Measurements from ENCODE around the gene KRT81.
"Not testable (repeated sequence)": the region's sequence is repeated elsewhere in the genome, so short reads cannot be mapped to it uniquely, and the experiment has no call there.

The KRT81 gene

DNA sequence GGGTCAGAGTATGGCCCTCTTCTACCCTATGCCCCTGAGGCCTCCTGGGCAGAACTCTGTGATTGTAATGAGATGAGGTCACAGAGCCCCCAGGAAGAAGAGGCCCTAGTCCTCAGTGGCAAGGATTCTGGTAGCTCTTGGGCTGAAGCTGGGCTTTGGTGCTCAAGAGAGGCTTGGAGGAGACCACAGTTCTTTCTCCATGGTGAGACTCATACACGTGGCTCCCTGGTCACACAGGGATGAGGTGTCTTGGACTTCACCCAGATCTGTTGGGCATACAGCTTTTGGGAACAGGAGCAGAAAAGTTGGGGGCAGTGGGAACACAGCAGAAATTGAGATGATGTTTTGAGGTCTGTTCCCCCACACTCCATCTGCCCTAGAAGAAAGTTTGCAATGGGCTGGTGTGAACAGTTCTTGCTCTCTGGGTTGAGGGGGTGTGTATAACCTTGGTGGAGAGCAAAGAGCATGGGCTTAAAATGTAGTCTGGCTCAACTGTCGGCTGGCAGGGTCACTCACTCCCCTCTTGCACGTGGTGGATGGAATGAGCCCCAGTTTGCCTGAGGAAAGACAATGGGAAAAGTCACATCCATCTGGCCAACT, 16.7 kb downstream of the KRT81 start, which contains the start of gene KRT86:
Gene KRT86, plus strand, starts transcription at position 125 of the 600 bp plus-strand sequence. CDS start 27,272 bp downstream, outside the sequence.
- no peak for DNase-seq (ENCODE audit: low spot score)

DNA sequence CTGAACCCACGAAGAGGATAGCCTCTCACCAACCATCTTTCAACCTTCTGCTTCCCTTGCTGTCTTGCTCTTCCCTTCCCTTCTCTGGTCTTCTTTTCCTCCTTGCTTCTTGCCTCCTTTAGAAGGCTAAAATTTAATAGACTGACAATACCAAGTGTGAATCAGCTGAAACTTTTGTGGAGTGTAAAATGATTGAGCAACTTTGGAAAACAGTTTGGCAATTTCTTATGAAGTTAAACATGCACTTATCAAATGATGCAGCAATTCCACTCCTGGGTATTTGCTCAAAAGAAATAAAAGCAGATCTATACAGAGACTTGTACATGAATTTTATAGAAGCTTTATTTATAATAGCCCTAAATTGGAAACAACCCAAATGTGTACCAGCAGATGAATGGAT, 20.2 kb downstream of the KRT81 start:
- no peak for DNase-seq (ENCODE audit: low spot score)

DNA sequence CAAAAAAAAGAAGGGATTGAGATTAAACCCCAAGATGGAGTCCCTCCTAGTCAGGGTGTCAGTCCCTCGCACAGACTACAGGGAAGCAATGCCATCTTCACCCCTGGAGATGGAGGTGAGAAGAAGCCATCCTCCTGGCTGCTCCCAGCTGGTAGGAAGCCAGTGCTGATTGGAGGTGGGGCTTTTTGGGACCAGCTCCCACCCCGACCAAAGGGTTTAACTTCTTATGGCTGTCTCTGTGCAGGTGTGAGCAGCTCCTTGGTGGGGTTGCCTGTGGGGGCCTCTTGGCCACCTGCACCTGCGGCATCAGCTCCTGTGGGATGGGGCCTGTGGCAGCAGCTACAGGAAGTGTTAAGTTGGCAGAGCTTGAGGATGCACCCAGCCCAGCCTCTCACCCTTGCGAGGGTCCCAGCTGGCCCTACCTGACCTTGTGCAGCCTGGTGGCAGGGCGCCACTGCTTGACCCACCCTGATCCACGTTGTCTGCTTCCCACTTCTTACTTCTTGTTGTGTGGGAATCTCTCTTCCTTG, 20.7 kb downstream of the KRT81 start:
- no peak for DNase-seq (ENCODE audit: low spot score)

DNA sequence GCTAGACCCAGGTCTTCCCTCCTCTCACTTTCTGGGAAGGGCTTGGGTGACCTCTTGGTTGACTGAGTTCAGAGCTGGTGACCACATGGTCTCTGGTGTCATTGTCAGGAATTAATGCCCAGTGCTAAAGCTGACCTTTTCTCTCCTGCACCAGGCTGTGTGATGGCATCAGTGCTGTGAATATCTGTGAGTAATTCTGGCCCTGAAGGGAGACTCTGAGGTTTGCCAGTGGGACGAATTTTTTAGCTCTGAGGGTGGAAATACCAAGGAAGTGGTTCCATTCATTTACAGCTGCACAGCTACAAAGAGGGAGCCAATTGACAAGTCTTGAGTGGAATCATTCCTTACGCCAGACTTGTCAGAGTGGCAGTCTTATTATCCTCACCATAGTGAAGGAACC, 23.1 kb downstream of the KRT81 start:
- DNase-seq (ENCODE audit: low spot score) = no peak

DNA sequence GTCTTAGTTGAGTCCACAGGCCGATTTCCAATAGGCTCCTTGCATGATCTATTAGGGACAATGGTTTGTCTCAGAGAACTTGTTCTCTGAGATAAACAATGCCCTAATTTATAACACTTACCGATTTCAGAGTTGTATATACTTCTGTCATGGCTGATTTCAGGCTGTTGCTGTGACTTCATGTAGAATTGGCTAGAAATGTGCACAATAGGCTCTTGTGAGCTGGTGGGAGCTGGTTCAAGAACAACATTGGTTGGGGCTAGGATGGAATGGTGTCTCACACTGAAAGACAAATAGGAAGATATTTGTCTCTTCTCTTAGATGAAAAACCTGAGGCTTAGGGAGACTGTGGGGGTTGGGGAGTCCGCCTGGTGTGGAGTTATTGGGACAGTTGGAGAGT, 23.6 kb downstream of the KRT81 start:
- no peak for DNase-seq (ENCODE audit: low spot score)

DNA sequence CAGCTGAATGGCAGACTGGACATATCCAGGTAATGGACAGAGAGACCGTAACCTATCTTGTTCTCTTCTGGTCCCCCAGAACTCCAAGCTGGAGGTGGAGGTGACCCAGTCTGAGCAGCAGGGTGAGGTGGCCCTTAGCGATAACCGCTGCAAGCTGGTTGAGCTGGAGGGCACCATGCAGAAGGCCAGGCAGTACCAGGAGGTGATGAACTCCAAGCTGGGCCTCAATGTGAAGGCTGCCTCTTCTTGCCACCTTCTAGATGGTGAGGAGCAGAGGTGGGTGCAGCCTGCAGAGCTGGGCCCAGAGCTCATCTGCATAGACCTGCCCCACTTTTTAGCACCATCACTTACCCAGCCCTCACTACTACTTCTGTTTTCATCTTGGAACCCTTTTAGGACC, 24.1 kb downstream of the KRT81 start:
- DNase-seq (ENCODE audit: low spot score) = no peak

DNA sequence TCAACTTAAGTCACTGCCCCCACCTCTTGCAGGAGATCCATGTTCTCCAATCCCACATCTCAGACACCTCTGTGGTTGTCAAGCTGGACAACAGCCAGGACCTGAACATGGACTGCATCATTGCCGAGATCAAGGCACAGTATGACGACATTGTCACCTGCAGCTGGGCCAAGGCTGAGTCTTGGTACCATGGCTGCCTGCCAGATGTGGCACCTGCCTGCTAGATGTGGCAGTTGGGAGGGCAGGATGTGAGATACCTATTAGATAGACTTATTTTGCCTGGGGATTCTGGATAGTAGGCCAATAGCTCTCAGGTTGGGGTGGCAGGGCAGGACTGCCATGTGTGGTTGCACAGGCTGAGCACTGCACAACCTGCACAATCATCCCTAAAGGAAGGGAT, 24.8 kb downstream of the KRT81 start:
- no peak for DNase-seq (ENCODE audit: low spot score)

DNA sequence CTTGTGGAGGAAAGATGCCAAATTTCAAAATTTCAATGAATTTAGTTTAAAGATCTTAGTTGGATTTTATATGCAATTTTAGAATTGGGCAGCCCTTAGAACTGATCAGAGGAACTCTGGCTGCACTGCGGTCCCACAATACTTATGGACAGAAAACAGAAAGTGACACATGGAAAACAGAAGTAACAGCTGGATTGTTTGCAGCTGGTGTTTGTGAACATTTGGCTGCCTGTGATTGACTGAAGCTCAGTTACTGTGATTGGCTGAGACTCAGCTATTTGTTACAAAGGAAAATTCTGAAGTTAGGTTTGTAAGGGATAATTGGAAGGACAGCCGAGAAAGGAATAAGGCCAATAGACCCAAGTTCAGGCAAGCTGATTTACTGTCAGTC, 26.9 kb downstream of the KRT81 start:
- no peak for DNase-seq (ENCODE audit: low spot score)

DNA sequence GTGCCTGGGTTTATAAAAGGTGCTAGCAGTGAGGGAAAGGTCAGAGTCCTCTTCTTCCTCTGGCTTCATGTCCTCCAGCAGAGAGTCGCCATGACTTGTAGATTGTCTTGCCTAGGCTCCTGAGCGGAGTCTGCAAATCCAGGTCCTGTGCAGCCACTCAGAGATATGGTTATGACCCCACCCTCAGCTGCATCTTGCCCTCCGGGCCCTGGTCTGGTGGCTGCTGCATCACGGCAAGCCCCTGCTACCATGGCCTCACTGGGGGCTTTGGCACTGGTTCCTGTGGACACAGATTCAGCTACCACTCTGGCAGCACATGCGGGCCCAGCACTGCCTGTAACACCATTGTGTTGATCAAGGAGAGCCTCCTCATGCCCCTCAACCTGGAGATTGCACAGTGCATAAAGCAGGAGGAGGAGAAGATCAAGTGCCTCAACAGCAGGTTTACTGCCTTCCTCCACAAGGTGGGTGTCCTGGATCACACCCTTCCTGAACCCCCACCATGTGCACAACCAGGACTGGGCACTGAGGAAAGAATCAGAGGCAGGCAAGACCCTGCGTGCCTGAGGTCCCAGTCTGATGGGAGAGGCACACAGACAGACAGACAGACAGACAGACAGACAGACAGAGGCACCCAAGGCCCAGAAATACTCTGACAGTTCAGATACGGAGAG, 27.4 kb downstream of the KRT81 start:
- DNase-seq (ENCODE audit: low spot score) = no peak

DNA sequence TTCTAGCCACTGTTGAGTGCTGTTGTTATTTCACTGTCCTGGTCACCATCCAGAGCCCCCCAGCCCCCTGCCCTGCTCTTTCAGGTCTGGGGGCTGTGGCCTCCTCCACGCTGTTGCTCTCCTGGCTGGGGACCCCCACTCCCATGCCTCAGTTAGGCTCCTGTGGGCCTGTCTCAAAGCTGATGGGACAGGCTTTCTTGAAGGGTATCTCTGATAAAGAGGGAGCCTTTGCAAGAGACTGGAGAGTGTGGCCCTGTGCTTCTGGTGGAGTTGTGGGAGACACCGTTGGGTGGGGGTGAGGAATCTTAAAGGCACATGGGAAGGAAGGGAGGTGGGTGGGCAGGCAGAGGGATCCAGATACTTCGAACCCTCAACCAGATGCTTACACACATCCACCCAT, 29.0 kb downstream of the KRT81 start:
- no peak for DNase-seq (ENCODE audit: low spot score)

DNA sequence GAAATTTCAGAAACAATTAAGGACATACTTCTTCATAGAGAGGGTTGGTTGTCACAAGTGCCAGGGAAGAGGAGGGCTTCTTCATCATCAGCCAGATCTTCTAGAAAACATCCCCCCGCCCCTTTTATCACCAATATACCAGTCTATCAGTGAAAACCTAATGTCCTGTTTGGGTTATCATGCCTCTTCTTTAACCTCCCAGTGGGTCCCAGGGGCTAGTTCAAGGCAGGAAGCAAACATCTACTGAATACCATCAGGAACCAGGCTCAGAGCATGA, 30.2 kb downstream of the KRT81 start:
- no peak for DNase-seq (ENCODE audit: low spot score)

DNA sequence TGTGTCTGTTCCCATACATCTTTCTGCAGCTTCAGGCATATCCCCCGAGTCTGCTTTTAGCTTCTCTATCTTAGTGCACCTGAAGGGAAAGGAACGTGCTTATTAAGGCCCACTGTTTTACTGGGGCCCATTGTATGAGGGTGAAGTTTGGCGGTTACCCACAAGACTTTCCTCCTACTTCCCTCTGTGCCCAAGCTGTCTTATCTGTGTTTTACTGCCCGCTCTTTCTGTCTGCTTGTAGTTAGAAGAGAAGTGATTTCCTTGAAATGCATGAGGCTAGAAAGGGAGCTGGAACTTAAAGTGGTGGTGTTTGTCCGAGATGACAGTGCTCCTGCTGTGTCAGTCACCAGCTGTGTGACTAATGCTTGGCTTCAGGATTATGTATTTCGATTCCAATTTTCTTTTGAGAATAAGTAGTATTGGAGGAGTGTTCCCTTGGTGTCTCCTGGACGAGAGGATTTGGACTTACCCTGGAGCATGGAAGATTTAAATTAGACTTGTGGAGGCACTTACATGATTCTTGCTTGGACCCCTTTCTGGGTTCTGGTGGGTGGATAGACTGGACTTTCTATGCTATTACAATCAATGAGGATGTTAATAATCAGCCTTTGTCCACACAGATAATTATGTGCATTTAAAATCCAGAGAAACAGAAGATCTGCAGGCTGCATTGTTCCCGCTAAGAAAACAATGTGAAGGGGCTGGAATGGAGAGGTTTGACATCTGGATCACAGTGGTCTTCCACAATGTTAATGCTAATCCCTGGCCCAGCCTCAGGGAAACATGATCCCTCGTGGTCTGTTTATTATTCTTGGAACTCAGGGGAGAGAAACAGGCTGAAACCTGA, 30.8 kb downstream of the KRT81 start:
- DNase-seq (ENCODE audit: low spot score) = no peak

DNA sequence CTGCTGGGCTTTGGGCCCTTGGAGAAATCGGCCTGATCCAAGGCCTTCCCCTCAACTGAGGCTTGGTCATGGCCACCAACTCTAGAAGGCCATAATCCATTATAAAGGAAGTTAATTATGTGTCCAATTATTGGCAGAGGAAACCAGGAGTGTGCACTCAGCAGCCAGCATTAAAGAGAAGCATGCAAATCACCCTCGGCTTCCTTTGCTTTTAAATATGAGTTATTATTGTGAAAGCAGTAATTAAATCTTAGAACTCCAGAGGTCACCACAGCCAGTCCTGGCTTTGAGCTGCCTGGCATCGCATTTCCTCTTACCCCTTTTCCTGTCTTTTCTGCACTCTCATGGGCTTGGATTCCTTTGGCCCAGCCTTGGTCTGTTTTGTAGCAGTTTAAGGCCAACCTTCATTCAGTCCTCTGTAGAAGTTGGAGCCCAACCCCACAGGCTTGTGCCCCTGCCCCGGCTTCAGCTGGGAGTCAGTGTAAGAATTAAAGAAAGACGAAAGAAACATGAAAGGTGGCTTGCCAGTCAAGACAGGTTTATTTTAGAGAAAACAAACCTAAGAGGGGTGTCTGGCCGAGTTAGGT, 31.6 kb downstream of the KRT81 start:
- DNase-seq (ENCODE audit: low spot score) = no peak

DNA sequence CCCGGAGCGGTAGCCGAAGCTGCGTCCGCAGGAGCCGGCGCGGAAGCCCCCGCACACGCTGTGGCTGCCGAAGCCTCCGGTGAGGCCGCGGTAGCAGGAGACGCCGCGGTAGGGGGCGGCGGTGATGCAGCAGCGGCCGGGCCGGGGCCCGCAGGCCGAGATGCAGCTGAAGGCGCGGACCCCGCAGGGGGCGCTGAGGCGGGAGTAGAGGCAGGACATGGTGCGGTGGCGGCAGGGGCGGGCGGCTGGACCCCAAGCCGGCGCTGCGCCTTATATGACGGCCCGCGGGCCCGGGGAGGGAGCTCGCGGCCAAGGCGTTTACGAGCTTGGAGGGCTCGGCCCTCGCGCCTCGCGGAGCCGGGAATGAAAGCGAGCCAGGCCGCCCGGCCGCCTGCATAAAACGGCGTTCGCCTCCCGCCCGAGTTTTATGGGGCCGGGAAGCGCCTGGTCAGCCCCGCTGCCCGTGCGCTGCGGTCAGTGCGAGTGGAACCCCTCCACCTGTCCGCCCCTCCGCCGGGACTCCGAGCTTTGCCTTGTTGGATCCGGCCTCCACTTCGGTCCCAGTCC, 32.9 kb downstream of the KRT81 start:
- DNase-seq (ENCODE audit: low spot score) = no peak

DNA sequence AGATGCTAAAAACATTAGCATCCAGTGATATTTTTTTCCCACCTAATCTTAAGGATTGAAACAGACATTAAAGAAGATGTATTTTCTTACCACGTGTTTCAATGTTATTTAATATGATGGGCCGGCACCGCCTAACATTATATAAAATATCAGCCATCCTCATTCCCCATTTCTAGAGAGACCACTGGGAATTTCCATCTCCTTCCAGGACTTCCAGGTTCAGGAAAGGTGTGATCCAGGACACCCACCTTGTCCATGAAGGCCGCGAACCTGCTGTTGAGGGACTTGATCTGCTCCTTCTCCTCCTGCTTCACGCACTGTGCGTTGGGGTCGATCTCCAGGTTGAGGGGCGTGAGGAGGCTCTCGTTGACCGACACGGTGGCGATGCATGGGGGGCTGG, 33.4 kb downstream of the KRT81 start:
- DNase-seq (ENCODE audit: low spot score) = not testable (repeated sequence)

DNA sequence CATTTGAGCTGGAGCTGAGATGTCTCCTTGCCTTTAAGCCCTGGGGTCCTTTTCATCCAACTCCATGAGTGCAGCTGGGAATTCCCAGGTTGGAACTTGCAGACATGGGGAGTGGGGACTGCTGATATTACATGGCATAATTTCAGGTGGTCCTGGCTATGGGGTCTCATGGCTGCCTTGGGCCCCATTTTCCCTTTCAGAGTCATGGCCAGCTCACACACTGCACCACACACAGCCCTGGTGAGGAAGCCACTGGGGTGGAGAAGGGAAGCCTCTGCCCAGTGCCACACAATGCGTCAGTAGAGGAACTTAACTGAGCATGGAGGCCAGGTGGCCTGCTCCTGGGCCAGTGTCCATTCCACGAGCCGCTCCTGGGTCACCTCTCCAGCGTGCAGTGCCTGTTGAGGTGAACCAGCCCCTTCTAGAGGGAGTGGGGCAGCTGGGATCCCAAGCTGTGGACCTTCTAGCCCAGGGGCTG, 34.2 kb downstream of the KRT81 start:
- DNase-seq (ENCODE audit: low spot score) = no peak

DNA sequence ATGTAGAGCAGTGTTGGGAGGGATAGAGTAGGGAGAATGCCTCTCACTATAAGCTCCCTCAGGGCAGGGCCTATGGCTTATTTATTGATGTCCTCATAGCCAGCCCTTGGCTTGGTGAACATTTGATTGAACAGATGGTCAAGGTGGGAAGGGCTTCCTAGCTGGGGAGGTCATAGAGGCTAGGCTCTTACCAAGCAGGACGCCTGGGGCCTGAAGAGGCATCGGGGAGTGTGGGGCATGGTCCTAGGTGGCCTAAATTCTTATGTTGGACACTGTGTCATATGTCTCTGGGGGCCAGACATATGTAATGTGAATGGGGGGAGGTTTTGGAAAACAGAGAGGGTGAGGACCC, 34.8 kb downstream of the KRT81 start:
- no peak for DNase-seq (ENCODE audit: low spot score)

DNA sequence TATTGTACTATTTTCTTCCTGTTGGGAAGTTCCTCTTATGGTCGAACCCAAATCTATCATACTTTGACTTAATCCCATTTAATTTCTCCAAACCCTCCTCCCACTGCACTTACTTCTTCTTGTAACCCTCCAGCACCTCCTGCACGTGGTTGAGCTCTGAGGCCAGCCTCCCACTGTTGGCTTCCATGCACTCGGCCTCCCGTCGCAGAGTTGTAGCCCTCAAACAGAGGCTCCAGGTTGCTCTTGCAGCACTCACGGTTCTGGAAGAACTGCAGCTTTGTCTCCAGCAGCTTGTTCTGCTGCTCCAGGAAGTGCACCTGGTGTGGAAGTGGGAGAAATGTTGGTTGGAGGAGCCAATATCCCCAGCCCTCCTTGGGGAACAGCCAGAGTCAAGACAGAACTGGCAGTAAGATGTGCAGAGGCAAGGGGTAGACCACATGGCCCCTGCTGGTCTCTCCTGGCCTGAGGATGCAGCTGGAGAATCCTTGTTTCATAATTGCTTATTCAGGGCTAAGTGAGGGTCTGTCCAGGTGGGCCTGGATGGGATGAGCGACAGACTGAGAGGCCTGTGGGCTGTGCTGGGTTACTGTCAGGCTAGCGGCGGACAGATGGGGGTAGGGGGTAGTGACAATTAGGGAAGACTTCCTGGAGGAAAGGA, 35.3 kb downstream of the KRT81 start:
- DNase-seq (ENCODE audit: low spot score) = no peak

DNA sequence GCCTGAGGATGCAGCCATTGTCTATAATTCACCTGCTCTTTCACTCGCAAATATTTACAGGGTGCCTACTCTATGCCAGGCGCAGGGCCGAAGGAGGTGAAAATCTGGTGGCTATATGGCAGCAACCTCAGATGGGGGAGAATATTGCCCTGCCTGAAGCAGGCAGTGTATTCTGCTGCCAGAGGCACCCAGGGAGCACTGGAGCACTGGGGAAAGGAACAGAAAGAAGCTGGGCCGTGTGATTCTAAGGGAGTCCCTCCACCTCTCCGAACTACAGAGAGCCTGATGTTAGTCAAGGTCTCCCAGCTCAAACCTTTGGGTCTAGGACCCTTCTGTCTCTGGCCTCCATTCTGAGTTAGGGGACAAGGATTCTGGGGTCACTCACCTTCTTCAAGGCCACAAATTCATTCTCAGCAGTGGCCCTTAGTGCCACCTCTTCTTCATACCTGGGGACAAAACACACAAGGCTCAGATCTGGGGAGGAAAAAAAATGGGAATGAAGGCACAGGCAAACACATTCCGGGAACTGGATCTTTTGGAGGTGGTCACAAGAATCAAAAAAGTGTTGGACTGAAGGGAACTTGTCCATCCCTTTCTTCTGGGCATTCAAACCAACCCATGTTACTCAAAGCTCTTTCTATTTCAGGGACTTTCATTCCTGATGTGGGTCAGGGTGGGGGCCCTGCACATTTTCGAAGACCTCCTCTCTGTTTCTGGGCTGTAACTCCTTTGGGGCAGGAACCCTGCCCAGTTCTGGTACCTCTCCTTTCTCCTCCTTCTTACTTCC, 36.2 kb downstream of the KRT81 start:
- no peak for DNase-seq (ENCODE audit: low spot score)

DNA sequence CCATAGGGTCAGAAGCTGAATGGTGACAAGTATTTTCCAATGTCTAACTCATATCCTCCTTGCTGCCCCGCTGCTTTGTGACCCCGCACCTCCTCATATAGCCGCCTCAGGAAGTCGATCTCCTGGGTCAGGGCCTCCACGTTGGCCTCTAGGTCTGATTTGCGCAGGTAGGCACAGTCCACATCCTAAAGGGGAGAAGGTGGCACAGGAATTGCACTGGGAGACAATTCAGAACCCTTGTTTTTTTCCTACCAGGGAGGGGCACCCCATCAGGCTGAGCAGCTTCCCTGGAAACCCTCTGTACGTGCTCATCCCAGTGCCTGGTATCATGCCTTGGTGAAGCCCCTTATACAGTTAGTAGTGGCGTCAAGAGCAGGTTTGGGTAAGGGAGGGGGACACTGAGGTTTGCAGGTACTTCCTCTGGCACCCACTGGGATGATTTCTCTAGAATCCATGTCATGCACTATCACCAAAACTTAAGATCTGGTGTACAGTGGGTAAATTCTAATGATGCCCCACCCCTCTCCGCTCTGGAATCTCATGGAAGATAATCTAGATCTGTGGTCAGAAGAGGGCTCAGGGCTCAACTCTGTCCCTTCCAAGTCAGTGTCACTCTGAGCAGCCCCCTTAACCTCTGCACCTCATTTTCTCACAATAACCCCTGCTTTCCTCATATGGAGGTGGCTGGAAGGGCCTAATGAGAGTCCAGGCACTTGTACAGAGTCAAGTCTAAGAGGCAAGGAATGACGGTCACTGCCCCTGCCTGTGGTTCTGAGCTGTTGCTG, 37.0 kb downstream of the KRT81 start:
- no peak for DNase-seq (ENCODE audit: low spot score)
